ENCODE data around the gene SCP2.

SCP2 gene

GRCh38 chr1:53068314-53069099 lies 141.4 kb downstream of the SCP2 start:
- no peak for DNase-seq (ENCODE audit: low spot score)

GRCh38 chr1:53069265-53069662 lies 142.2 kb downstream of the SCP2 start:
- no peak for DNase-seq (ENCODE audit: low spot score)

GRCh38 chr1:53069663-53070327 lies 142.7 kb downstream of the SCP2 start:
- no peak for DNase-seq (ENCODE audit: low spot score)

DNA sequence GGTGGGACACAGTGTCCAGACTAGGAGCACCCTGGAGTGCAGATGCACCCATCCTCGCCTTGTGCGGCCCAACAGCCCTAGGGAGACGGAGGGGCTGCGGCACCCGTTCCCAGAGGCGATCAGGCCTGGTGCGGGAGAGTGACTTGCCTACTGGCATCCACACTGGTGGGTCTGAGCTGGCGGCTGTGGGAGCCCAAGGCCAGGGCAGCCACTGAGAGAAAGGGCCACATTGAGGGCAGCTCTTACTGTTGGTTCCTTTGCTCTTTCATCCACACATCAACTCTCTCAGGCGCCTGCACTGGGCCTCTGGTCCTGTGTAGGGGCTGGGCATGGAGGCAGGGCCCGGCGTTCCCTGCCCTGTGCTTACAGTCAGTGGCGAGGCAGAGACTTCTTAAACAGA lies 143.5 kb downstream of the SCP2 start:
- DNase-seq (ENCODE audit: low spot score), result no peak

GRCh38 chr1:53071167-53071865 lies 144.2 kb downstream of the SCP2 start:
- no peak for DNase-seq (ENCODE audit: low spot score)

GRCh38 chr1:53071915-53072314 lies 144.8 kb downstream of the SCP2 start:
- no peak for DNase-seq (ENCODE audit: low spot score)

DNA sequence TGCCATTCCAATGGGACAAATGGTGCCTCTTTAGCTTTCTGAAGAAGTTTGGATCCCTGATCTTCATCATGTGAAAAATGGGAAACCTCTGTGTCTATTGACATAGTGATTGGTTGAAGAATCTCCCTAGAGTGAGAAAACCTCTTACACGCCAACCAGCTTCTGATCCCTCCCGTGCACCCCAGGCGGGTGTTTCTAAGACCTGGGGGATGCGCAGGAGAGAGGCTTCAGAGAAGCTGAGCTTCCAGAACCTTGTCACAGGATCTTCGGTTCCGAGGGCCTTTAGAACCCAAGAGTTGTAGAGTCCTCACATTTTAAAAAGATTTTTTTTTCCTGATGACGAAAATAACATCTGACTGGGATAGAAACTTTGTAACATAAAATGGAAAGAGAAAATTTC lies 146.2 kb downstream of the SCP2 start:
- DNase-seq (ENCODE audit: low spot score), result no peak

GRCh38 chr1:53073868-53074311 lies 146.8 kb downstream of the SCP2 start:
- DNase-seq (ENCODE audit: low spot score), result no peak

DNA sequence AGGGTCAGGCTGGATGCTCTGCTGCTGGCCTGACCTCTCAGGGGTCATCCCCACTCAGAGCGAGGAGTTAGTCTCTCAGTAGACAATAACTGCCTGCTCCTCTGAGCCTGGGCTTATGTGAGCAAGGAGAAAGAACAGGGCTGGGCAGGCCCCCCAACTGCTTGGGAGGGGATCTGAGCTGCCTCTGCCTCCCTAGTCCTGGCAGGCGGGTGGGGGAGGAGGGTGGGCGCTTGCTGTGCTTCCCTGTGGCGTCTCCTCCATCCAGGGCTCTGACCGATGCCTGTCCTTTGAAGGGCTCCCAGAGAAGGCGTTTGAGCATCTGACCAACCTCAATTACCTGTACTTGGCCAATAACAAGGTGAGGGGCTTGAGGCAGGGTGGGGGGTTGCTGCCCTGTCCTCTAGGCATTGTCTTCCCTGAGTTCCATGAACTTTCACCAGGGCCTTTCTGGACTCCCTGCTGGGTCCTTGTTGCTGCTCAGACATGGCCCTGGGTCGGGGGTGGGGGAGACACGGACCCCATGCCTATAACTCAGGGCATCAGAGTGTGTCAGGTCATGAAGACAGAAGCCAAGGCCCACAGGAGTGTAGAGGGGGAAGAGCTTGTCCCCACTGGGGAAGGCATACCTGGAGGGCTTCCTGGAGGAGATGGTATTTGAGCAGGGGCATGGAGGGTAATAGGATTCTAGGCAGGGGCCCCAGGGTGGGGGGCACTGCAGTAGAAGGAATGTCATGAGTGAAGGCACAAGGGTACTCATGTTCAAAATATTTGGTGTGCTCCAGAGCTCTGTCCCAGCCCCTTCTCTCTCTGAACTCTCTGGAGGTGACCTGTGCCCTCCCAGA lies 147.5 kb downstream of the SCP2 start:
- DNase-seq (ENCODE audit: low spot score), result no peak

DNA sequence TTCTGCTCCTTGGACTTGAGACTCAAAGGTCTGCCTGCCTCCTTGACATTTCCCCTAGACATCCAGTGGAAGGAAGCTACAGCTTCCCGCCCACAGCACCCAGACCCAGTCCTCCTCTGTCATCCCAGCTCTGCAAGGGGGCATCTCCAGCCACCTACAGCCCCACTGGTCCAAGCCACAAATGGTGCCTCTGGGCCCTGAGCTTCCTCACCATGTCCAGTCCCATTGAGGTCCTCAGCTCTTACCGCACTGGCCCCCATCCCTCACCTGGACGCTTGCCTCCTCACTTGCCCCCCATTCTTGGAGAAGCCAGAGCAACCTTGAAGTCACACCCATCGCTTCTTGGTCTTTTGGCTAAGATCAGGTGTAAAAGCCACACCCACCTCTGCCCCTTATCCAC lies 148.1 kb downstream of the SCP2 start:
- no peak for DNase-seq (ENCODE audit: low spot score)

- DNase-seq (ENCODE audit: low spot score), result no peak
Measured at GRCh38 chr1:53075761-53076163, 148.7 kb downstream of the SCP2 start.

GRCh38 chr1:53076165-53076564 lies 149.1 kb downstream of the SCP2 start:
- no peak for DNase-seq (ENCODE audit: low spot score)

- no peak for DNase-seq (ENCODE audit: low spot score)
Measured at GRCh38 chr1:53076721-53077598, 149.9 kb downstream of the SCP2 start.

GRCh38 chr1:53077599-53077965 lies 150.5 kb downstream of the SCP2 start:
- no peak for DNase-seq (ENCODE audit: low spot score)

GRCh38 chr1:53078333-53079101 lies 151.4 kb downstream of the SCP2 start:
- DNase-seq (ENCODE audit: low spot score), result no peak

GRCh38 chr1:53079251-53079650 lies 152.2 kb downstream of the SCP2 start:
- no peak for DNase-seq (ENCODE audit: low spot score)

DNA sequence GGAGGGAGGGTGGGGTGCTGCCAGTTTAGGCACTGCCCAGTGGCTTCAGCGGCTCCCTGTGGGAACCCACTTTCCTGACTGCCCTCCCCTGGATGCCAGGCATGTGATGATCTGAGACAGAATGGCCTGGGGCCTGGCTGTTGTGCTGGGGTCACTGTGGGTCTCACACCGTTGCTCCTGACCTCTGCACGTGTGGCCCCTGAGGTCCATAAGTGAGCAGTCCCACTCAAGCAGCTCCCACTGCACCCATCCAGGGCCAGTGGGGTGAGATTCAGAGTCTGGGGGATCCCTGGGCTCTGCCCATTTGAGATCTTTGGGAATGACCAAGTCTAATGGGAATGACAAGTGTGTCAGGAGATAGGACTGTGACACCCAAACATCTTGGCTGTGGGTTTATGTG lies 153.0 kb downstream of the SCP2 start:
- no peak for DNase-seq (ENCODE audit: low spot score)

DNA sequence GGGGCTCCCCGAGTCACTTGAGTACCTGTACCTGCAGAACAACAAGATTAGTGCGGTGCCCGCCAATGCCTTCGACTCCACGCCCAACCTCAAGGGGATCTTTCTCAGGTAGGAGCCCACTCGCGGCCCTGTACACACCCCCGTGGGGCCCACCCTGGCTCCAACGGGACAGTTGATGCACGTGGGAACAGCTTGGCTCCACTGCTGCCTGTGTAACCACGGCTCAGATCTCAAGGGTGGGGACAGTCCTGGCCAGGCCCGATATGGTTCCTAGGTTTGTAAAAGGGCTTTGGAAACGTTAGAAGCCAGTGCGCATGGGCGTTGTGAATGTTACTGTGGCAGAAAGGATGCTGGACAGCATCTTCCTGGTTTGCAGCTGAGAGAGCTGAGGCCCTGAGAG lies 153.7 kb downstream of the SCP2 start:
- no peak for DNase-seq (ENCODE audit: low spot score)

DNA sequence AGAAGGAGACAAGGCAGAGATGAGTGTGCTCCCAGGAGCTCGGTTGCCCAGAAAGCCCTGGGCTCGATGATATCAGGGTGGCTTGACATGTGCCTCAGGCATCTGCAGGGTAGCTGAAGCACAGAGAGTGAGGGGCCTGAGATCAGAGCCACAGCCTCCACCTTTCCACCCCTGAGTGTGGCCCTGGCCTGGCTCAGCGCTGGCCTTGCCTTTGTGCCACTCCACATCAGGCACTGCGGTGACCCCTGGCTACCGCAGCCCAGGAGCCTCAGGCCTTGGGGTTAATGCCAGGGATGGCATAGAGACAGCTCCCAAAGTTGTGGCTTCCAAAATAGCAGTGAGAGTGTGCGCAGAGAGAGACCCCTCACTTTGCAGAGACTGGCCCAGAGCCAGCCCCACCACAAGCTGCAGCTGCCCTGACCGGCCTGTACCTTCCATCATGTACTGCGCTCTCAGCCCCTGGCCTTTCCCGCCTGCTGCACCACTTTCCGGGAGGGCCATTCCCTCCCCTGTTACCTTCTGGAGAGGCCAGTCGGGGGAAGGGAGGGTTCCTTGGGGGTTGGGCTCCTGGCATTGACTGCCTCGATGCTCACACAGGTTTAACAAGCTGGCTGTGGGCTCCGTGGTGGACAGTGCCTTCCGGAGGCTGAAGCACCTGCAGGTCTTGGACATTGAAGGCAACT lies 154.4 kb downstream of the SCP2 start:
- no peak for DNase-seq (ENCODE audit: low spot score)

Data from AG08395 (cell line).